Naive B cell (primary cell): ENCODE results near the gene ANKUB1. TPM values are rescaled to one million over a fixed set of nuclear protein-coding genes. Genes with fewer than 3 reads are reported as not detected.

Source experiments
- ATAC-seq, 2 donors: fragments of 150-1000 bp; cut with Tn5 transposase; 2 replicates each; pipeline ENCODE4 v1.10.0; 2021; ENCODE audit warnings: low read depth in 2 of 2, mild to moderate bottlenecking in 2 of 2, moderate library complexity in 2 of 2
- DNase-seq: peaks from one replicate; pipeline ENCODE4 v3.0.0; 2022
- H3K27ac Mint-ChIP-seq, 6 donors: one replicate each; pipeline ENCODE4 v1.8.0; 2020 to 2022; ENCODE audit warnings: mild to moderate bottlenecking in 6 of 6, mixed read lengths in 6 of 6, moderate library complexity in 5 of 6, inconsistent platforms in 2 of 6
- H3K27me3 Mint-ChIP-seq, 3 donors: one replicate each; pipeline ENCODE4 v1.8.0; 2021 to 2022; ENCODE audit warnings: mixed read lengths in 3 of 3, mild to moderate bottlenecking in 1 of 3
- H3K36me3 Mint-ChIP-seq, 2 donors: one replicate each; pipeline ENCODE4 v1.8.0; 2020 to 2022; ENCODE audit warnings: mixed read lengths in 2 of 2, inconsistent platforms in 1 of 2, mild to moderate bottlenecking in 1 of 2
- H3K4me1 Mint-ChIP-seq, 3 donors: one replicate each; pipeline ENCODE4 v1.8.0; 2020 to 2022; ENCODE audit warnings: mixed read lengths in 3 of 3, inconsistent platforms in 1 of 3, mild to moderate bottlenecking in 1 of 3, moderate library complexity in 1 of 3
- H3K4me3 Mint-ChIP-seq, 8 donors: one replicate each; pipeline ENCODE4 v1.8.0; 2020 to 2022; ENCODE audit warnings: mild to moderate bottlenecking in 8 of 8, mixed read lengths in 8 of 8, moderate library complexity in 8 of 8, inconsistent platforms in 2 of 8
- H3K9me3 Mint-ChIP-seq, 7 donors: one replicate each; pipeline ENCODE4 v1.8.0; 2020 to 2022; ENCODE audit warnings: mixed read lengths in 7 of 7, mild to moderate bottlenecking in 5 of 7, inconsistent platforms in 2 of 7, moderate library complexity in 1 of 7
- polyA plus RNA-seq, 6 donors: library from polyadenylated mRNA; unstranded; fragments of 300-500 nt; fragmentation: Illumina TruSeq; gene quantifications; one replicate each; pipeline ENCODE4 v1.2.3, GENCODE V29; 2021; ENCODE audit warnings: low read depth in 6 of 6

The ANKUB1 gene
- polyA plus RNA-seq, 6 donors from 2014 or later = 0.35 to 2.6 (median 0.71) TPM; not detected in 3

GRCh38 chr3:149801195-149801594 is 8.8 kb upstream of the ANKUB1 start:
- Mint-ChIP-seq H3K36me3 (no peaks in the 10 kb centered on the region), H3K4me3 (no peak overlapping the region), H3K27ac (no peak overlapping the region), H3K4me1 (peaks cover 1 to 3% (median 3%) of the 10 kb centered on the region in 3 donors), H3K27me3 (no peaks in the 10 kb centered on the region), H3K9me3 (peaks cover 0 to 6% (median 0%) of the 10 kb centered on the region in 7 donors)
- no peak for ATAC-seq
- no peak for DNase-seq

- Mint-ChIP-seq H3K27ac (no peak overlapping the region), H3K36me3 (no peaks in the 10 kb centered on the region), H3K4me1 (peaks cover 0 to 3% (median 0%) of the 10 kb centered on the region in 3 donors), H3K27me3 (no peaks in the 10 kb centered on the region), H3K4me3 (no peak overlapping the region), H3K9me3 (peaks cover 0 to 6% (median 0%) of the 10 kb centered on the region in 7 donors)
- ATAC-seq = no peak
- DNase-seq = no peak
These were observed 8.3 kb upstream of the ANKUB1 start for GRCh38 chr3:149800693-149801092.

DNA sequence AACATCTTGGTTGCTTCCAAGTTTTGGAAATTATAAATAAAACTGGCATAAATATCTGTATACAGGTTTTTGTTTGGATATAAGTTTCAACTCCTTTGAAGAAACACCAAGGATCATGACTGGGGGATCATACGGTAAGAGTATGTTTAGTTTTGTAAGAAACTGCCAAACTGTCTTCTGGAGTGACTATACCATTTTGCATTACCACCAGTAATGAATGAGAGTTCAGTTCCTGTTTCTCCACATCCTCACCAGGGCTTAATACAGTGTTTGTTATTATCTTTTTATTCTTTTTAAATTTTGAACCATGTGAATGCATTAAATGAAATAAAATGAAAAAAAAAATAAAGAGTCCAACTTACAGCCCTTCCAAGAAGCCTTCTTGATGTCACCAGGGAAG is 3.7 kb upstream of the ANKUB1 start:
- peaks cover 3 to 9% (median 5%) of the 10 kb centered on the region in 3 donors for H3K27me3 Mint-ChIP-seq
- DNase-seq = no peak
- H3K27ac Mint-ChIP-seq = no peak overlapping the region
- H3K4me3 Mint-ChIP-seq = no peak overlapping the region
- H3K4me1 Mint-ChIP-seq = peaks cover 0 to under 1% (median 0%) of the 10 kb centered on the region in 3 donors
- no peaks in the 10 kb centered on the region for H3K36me3 Mint-ChIP-seq
- H3K9me3 Mint-ChIP-seq = peaks cover 0 to 6% (median 0%) of the 10 kb centered on the region in 7 donors
- ATAC-seq = no peak

- Mint-ChIP-seq H3K9me3 (peaks cover 0 to 2% (median 0%) of the 10 kb centered on the region in 7 donors), H3K4me3 (no peak overlapping the region), H3K36me3 (no peaks in the 10 kb centered on the region), H3K4me1 (peaks cover 0 to 5% (median 4%) of the 10 kb centered on the region in 3 donors), H3K27ac (no peak overlapping the region), H3K27me3 (peaks cover 3 to 13% (median 9%) of the 10 kb centered on the region in 3 donors)
- no peak for DNase-seq
- ATAC-seq = no peak
These were observed 1.7 kb downstream of the ANKUB1 start for GRCh38 chr3:149790698-149791097.

GRCh38 chr3:149790268-149790667 is 2.1 kb downstream of the ANKUB1 start:
- H3K27ac Mint-ChIP-seq = no peak overlapping the region
- H3K9me3 Mint-ChIP-seq = peaks cover 0 to 2% (median 0%) of the 10 kb centered on the region in 7 donors
- peaks cover 0 to 5% (median 4%) of the 10 kb centered on the region in 3 donors for H3K4me1 Mint-ChIP-seq
- peaks cover 3 to 13% (median 9%) of the 10 kb centered on the region in 3 donors for H3K27me3 Mint-ChIP-seq
- ATAC-seq (no peak), DNase-seq (no peak)
- no peaks in the 10 kb centered on the region for H3K36me3 Mint-ChIP-seq
- no peak overlapping the region for H3K4me3 Mint-ChIP-seq

GRCh38 chr3:149784064-149784704 is 8.2 kb downstream of the ANKUB1 start:
- ATAC-seq = no peak
- Mint-ChIP-seq H3K9me3 (peaks cover 0 to 2% (median 0%) of the 10 kb centered on the region in 7 donors), H3K4me1 (peaks cover 38 to 48% (median 47%) of the 10 kb centered on the region in 3 donors), H3K4me3 (peak overlapping the region in 5 of 8 donors; percentile 1 to 34 (median 24)), H3K27ac (peak overlapping the region; percentile 27 to 93 (median 72)), H3K27me3 (no peaks in the 10 kb centered on the region), H3K36me3 (no peaks in the 10 kb centered on the region)
- no peak for DNase-seq

- ATAC-seq = peak; percentile 54 to 64
These were observed 8.8 kb downstream of the ANKUB1 start for GRCh38 chr3:149783576-149783975.

GRCh38 chr3:149781741-149782140 is 10.6 kb downstream of the ANKUB1 start:
- peaks cover 34 to 53% (median 48%) of the 10 kb centered on the region in 3 donors for H3K4me1 Mint-ChIP-seq
- peak overlapping the region; percentile 59 to 99 (median 94) for H3K27ac Mint-ChIP-seq
- no peak for DNase-seq
- peaks cover 0 to 2% (median 0%) of the 10 kb centered on the region in 7 donors for H3K9me3 Mint-ChIP-seq
- H3K36me3 Mint-ChIP-seq = no peaks in the 10 kb centered on the region
- peaks cover 0 to 9% (median 0%) of the 10 kb centered on the region in 3 donors for H3K27me3 Mint-ChIP-seq
- ATAC-seq = no peak
- peak overlapping the region; percentile 51 to 88 (median 80) for H3K4me3 Mint-ChIP-seq

More at GRCh38 chr3:149783576-149783975, 8.8 kb downstream of the ANKUB1 start:
- H3K4me3 Mint-ChIP-seq = peak overlapping the region; percentile 29 to 81 (median 52)
- peaks cover 38 to 48% (median 47%) of the 10 kb centered on the region in 3 donors for H3K4me1 Mint-ChIP-seq
- peaks cover 0 to 2% (median 0%) of the 10 kb centered on the region in 7 donors for H3K9me3 Mint-ChIP-seq
- H3K36me3 Mint-ChIP-seq = no peaks in the 10 kb centered on the region
- peak overlapping the region; percentile 47 to 93 (median 84) for H3K27ac Mint-ChIP-seq
- peak; percentile 40 for DNase-seq
- H3K27me3 Mint-ChIP-seq = no peaks in the 10 kb centered on the region

- Mint-ChIP-seq H3K4me3 (peak overlapping the region; percentile 51 to 88 (median 80)), H3K27ac (peak overlapping the region; percentile 92 to 99 (median 97)), H3K4me1 (peaks cover 34 to 49% (median 48%) of the 10 kb centered on the region in 3 donors), H3K9me3 (no peaks in the 10 kb centered on the region), H3K36me3 (no peaks in the 10 kb centered on the region), H3K27me3 (peaks cover 0 to 9% (median 0%) of the 10 kb centered on the region in 3 donors)
- DNase-seq (peak; percentile 62), ATAC-seq (peak; percentile 88 to 91)
These were observed 11.1 kb downstream of the ANKUB1 start for GRCh38 chr3:149781211-149781610.

DNA sequence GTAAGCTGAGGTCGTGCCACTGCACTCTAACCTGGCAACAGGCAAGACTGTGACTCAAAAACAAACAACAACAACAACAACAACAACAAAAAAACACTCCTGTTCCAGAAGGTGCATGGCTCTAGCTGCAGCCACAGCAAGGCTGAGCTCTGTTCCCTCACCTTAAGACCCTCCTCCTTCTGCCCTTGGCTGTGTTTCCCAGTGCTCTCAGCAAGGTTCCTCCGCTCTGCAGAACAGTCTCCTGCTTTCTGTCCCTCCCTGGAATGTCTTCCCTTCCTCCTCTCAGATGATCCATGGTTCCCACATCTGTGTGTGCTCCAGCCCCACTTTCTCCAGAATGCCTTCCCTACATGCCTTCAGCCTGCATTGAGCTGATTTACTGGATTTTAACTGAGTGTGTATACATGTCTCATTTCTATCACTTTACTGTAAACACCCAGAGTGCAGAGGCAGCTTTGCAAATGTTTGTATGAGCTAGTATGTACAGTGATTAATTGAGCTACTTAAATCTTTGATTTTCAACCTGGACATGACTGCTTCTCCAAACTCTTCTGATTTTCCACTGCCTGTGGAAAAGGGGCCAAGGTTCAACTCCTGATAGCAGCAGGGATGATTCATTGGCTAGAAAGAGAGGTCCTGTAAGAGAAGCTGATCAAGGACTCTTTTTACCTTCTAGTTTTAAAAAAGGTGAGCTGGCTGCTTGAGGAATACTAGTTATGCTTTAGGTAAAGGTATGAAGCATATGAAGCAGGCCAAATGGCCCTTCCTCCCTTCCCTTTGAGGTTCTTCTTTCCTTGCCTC is 14.7 kb downstream of the ANKUB1 start:
- Mint-ChIP-seq H3K27me3 (peaks cover 0 to 9% (median 0%) of the 10 kb centered on the region in 3 donors), H3K36me3 (no peaks in the 10 kb centered on the region), H3K27ac (no peak overlapping the region), H3K9me3 (no peaks in the 10 kb centered on the region), H3K4me1 (peaks cover 17 to 29% (median 28%) of the 10 kb centered on the region in 3 donors), H3K4me3 (no peak overlapping the region)
- DNase-seq (no peak), ATAC-seq (no peak)

DNA sequence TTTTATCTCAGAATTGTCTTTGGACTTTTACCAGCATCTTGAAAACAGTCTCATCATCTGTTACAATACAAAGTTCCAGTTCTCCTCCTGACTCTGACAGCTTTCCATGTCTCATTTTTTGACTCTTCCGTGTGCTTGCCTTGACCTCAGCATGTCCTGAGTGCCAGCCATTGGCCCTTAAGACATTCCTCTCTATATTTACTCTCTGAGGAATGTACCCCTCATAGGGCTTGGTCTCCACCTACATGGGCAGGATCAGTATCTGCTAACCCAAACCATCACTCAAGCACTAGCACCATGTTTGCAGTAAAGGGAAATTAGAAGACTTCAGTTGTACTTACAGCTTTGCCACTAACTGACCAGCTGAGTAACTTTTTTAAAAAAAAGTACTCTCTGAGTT is 16.2 kb downstream of the ANKUB1 start:
- no peak for ATAC-seq
- no peak for DNase-seq
- peak overlapping the region in 1 of 6 donors; percentile 18 for H3K27ac Mint-ChIP-seq
- H3K4me3 Mint-ChIP-seq = no peak overlapping the region
- H3K4me1 Mint-ChIP-seq = peaks cover 10 to 33% (median 16%) of the 10 kb centered on the region in 3 donors
- H3K9me3 Mint-ChIP-seq = no peaks in the 10 kb centered on the region
- H3K27me3 Mint-ChIP-seq = peaks cover 0 to 15% (median 7%) of the 10 kb centered on the region in 3 donors
- H3K36me3 Mint-ChIP-seq = no peaks in the 10 kb centered on the region

DNA sequence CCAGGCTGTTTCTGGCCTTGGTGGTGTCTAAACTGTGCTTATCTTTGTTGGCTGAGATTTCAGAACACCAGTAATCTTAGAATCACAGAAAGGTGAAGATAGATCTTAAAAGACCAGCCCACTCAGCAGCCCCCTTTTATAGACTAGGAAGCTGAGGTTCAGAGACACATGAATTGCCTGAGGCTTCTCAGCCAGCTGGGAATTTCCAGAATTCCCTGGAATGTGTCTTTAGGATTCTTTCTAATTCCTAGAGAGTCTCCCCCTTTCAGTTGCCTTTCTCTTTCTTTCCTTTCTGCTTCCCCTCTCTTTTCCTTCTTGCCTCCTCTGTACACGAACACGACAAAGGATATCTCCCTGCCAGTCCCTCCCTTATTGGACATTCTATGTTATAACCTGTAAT is 19.5 kb downstream of the ANKUB1 start:
- ATAC-seq (no peak), DNase-seq (no peak)
- H3K36me3 Mint-ChIP-seq = no peaks in the 10 kb centered on the region
- no peak overlapping the region for H3K27ac Mint-ChIP-seq
- no peak overlapping the region for H3K4me3 Mint-ChIP-seq
- peaks cover 0 to 15% (median 0%) of the 10 kb centered on the region in 3 donors for H3K4me1 Mint-ChIP-seq
- H3K9me3 Mint-ChIP-seq = no peaks in the 10 kb centered on the region
- peaks cover 0 to 18% (median 15%) of the 10 kb centered on the region in 3 donors for H3K27me3 Mint-ChIP-seq

DNA sequence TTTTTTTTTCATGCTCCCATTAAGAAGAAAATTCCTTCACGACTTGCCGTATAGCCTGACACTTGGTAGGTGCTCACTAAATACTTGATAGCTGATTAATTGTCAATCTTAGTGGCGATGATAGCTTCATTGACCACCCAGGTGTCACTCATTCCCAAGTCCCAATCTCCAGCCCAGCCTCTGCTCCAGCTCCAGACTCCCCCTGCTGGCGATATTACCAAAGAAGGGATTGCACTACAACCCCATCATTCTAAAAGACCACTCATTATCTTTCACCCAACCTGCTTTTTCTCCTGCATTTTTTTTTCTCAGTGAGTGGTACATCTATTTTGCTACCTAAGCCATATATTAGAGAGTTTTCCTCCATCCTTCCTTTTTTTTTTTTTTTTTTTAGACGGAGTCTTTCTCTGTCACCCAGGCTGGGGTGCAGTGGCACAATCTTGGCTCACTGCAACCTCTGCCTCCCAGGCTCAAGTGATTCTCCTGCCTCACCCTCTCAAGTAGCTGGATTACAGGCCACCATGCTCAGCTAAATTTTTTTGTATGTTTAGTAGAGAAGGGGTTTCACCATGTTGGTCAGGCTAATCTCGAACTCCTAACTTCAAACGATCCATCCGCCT is 20.6 kb downstream of the ANKUB1 start:
- no peak overlapping the region for H3K4me3 Mint-ChIP-seq
- peak overlapping the region in 1 of 6 donors; percentile 57 for H3K27ac Mint-ChIP-seq
- no peaks in the 10 kb centered on the region for H3K36me3 Mint-ChIP-seq
- no peak for DNase-seq
- peak in 1 of 2 donors; percentile 50 for ATAC-seq
- H3K27me3 Mint-ChIP-seq = peaks cover 0 to 19% (median 10%) of the 10 kb centered on the region in 3 donors
- no peaks in the 10 kb centered on the region for H3K9me3 Mint-ChIP-seq
- peaks cover 0 to 10% (median 0%) of the 10 kb centered on the region in 3 donors for H3K4me1 Mint-ChIP-seq
